Activated naive CD4-positive, alpha-beta T cell treated with anti-CD3 and anti-CD28 coated beads, Interleukin-2, amount 50 U/mL, for 24 hours (primary cell): Measurements from ENCODE around the gene COLGALT1.

Experiments used
- H3K27ac Mint-ChIP-seq: one replicate; pipeline ENCODE4 v1.8.0; 2021; ENCODE audit warnings: mild to moderate bottlenecking, mixed read lengths
- H3K27me3 Mint-ChIP-seq: one replicate; pipeline ENCODE4 v1.8.0; 2021; ENCODE audit warnings: mixed read lengths
- H3K36me3 Mint-ChIP-seq: one replicate; pipeline ENCODE4 v1.8.0; 2021; ENCODE audit warnings: mixed read lengths
- H3K4me1 Mint-ChIP-seq: one replicate; pipeline ENCODE4 v1.8.0; 2021; ENCODE audit warnings: mixed read lengths
- H3K4me3 Mint-ChIP-seq: one replicate; pipeline ENCODE4 v1.8.0; 2021; ENCODE audit warnings: mild to moderate bottlenecking, mixed read lengths
- H3K9me3 Mint-ChIP-seq: one replicate; pipeline ENCODE4 v1.8.0; 2021; ENCODE audit warnings: mixed read lengths

Gene COLGALT1

DNA sequence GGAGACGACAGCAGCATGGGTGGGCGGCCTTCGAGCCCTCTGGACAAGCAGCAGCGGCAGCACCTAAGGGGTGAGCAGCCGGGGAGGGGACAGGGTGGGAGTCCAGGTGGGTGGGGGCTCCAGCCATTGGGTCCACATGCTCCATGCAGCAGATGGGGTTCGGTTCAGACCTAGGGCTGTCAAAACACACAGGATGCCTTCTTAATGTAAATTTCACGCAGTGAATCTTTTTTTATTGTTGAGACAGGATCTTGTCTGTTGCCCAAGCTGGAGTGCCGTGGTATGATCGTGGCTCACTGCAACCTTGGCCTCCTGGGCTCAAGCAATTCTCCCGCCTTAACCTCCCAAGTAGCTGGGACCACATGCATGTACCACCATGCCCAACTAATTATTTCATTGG is 28.1 kb upstream of the COLGALT1 start:
- Mint-ChIP-seq H3K9me3 (peaks cover 5% of the 10 kb centered on the region), H3K27me3 (no peaks in the 10 kb centered on the region), H3K4me1 (peaks cover 19% of the 10 kb centered on the region), H3K36me3 (peaks cover 2% of the 10 kb centered on the region), H3K27ac (no peak overlapping the region), H3K4me3 (no peak overlapping the region)

DNA sequence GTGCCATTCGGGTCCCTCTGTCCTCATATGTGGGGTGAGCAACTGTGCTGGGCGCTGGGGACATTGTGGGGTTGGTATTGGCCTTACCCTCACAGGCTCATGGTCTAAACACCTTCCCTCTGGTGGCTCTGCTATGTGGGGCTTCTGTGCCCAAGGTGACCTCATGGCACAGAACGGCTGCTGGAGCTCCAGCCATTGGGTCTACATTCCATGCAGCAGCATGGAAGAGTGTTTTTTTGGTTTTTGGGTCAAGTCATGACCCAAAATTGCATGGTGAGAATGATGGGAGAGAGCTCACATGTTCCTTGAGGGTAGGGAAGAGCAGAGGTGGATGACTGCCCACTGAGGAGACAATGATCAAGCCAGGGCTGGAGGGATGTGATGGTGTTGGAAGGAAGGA is 26.8 kb upstream of the COLGALT1 start:
- H3K4me1 Mint-ChIP-seq, result peaks cover 6% of the 10 kb centered on the region
- no peaks in the 10 kb centered on the region for H3K27me3 Mint-ChIP-seq
- H3K36me3 Mint-ChIP-seq, result peaks cover 2% of the 10 kb centered on the region
- no peak overlapping the region for H3K4me3 Mint-ChIP-seq
- H3K9me3 Mint-ChIP-seq, result peaks cover 5% of the 10 kb centered on the region
- H3K27ac Mint-ChIP-seq, result peak overlapping the region; percentile 26

DNA sequence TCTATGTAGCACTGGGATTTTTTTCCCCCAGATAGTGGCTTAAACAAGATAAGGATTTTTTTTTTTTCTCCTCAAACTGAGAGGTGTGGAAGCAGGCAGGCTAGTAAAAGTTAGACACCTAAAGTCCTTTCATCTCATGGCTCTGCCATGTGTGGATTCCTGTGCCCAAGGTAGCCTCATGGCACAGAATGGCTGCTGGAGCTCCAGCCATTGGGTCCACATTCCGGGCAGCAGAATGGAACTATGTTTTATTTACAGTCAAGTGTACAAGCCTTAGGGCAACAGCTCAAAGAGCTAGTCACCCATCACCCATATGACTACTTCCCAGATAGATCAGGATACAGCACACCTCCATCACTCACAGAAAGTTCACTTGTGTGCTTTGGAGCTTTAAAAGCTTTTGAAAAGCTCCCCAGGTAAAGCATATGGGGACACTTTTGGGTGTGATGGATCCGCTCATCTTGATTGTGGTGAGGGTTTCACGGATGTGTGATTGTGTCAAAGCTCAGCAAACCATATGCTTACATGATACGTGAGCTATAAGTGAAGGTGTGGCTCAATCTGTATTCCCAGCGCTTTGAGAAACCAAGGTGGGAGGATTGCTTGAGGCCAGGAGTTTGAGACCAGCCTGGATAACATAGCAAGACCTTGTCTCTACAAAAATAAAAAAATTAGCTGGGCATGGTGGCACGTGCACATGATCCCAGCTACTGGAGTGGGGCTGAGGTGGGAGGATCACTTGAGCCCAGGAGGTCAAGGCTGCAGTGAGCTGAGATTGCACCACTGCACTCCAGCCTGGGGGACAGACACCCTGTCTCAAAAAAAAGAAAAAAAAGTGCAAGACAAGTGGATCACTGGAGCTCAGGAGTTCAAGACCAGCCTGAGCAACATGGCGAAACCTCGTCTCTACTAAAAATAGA is 25.9 kb upstream of the COLGALT1 start:
- Mint-ChIP-seq H3K27ac (peak overlapping the region; percentile 26), H3K36me3 (peaks cover 2% of the 10 kb centered on the region), H3K9me3 (peaks cover 5% of the 10 kb centered on the region), H3K27me3 (no peaks in the 10 kb centered on the region), H3K4me1 (no peaks in the 10 kb centered on the region), H3K4me3 (no peak overlapping the region)

DNA sequence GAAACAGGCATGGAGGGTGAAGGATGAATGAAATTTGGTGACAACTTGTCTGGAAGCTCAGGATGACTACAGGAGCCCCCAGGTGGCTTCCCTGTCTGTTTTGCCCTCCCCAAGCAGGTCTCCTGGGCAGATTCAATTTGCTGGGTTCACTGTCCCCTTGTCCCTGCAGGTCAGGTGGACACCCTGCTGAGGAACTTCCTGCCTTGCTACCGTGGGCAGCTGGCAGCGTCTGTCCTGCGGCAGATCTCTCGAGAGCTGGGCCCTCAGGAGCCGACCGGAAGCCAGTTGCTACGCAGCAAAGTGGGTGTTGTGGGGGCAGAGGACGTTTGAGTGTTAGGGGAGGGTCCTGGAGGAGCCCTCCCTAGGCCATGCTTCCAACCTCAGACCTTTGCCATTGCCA is 24.9 kb upstream of the COLGALT1 start:
- Mint-ChIP-seq H3K36me3 (peaks cover 2% of the 10 kb centered on the region), H3K4me1 (no peaks in the 10 kb centered on the region), H3K27ac (no peak overlapping the region), H3K27me3 (no peaks in the 10 kb centered on the region), H3K9me3 (peaks cover 5% of the 10 kb centered on the region), H3K4me3 (no peak overlapping the region)

DNA sequence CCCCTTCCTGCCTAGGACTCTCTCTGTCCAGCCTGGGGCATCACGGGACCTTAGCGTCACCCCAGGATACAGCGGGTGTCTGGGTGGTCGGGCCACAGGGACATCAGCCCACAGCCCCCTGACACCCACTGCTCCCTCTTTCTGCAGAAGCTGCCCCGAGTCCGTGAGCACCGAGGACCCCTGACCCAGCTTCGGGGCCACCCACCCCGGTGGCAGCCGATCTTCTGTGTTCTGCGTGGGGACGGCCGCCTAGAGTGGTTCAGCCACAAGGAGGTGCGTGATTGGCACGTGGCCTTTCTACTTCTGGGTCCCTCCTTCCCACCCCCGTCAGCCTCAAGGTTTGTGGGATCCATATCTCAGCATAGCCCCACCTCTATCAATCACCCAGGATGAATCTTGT is 23.3 kb upstream of the COLGALT1 start:
- Mint-ChIP-seq H3K4me3 (no peak overlapping the region), H3K9me3 (peaks cover 5% of the 10 kb centered on the region), H3K4me1 (no peaks in the 10 kb centered on the region), H3K27me3 (no peaks in the 10 kb centered on the region), H3K27ac (no peak overlapping the region), H3K36me3 (peaks cover 2% of the 10 kb centered on the region)

DNA sequence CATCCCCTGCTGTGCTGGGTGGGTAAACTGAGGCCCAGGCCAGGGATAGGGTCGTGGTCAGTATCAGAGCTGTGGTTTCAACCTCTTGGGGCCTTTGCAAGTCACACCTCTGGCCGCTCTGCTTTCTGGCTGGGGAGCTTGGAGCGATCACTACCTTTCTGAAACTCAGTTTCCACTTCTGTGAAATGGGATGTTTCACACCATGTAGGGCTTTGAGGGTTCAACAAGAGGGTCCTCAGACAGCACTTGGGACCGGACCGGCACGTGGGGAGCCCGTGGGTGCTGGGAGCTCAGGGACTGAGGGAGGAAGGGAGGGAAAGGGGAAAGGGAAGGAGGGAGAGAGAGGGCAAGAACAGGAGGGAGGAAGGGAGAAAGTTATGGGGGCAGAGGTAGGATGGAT is 22.9 kb upstream of the COLGALT1 start:
- Mint-ChIP-seq H3K27me3 (no peaks in the 10 kb centered on the region), H3K9me3 (peaks cover 5% of the 10 kb centered on the region), H3K36me3 (peaks cover 2% of the 10 kb centered on the region), H3K27ac (no peak overlapping the region), H3K4me1 (no peaks in the 10 kb centered on the region), H3K4me3 (no peak overlapping the region)

DNA sequence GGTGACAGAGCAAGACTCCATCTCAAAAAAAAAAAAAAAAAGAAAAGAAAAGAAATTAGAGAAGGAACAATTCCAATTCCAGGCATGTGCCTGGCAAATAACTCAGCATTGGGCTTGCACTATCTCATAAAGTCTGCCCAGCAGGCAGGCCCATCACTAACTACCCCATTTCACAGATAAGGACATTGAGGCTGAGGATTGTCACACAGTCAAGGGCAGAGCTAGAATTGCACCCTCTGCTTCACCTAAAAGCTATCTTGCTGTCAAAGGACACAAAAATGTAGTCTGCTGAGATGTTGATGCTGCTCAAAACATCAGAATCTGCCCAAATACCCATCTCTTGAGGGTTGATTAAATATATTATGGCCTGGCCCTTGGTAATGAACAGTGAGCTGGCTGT is 20.7 kb upstream of the COLGALT1 start:
- H3K27ac Mint-ChIP-seq, result no peak overlapping the region
- H3K9me3 Mint-ChIP-seq, result no peaks in the 10 kb centered on the region
- H3K4me3 Mint-ChIP-seq, result no peak overlapping the region
- H3K4me1 Mint-ChIP-seq, result peaks cover 12% of the 10 kb centered on the region
- H3K27me3 Mint-ChIP-seq, result no peaks in the 10 kb centered on the region
- H3K36me3 Mint-ChIP-seq, result no peaks in the 10 kb centered on the region

DNA sequence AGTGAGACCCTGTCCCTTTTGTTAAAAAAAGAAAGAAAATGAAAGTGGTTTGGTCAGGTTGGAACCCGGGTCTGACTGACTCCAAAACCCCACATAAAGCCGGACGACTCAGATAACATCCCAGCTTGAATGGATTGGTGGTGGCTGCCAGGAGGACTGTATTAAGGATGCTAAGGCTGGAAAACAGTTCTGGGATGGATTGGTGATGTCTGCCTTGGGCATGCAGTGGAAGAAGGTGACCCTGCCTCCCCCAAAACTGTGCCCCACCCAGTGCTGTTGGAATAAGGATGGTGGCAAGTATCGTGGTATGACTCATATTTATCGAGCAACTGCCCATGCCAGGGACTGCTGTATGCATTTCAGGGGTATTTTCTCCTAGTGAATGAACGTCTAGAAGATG is 18.5 kb upstream of the COLGALT1 start:
- no peak overlapping the region for H3K4me3 Mint-ChIP-seq
- no peak overlapping the region for H3K27ac Mint-ChIP-seq
- H3K9me3 Mint-ChIP-seq, result no peaks in the 10 kb centered on the region
- no peaks in the 10 kb centered on the region for H3K27me3 Mint-ChIP-seq
- H3K36me3 Mint-ChIP-seq, result no peaks in the 10 kb centered on the region
- peaks cover 21% of the 10 kb centered on the region for H3K4me1 Mint-ChIP-seq

DNA sequence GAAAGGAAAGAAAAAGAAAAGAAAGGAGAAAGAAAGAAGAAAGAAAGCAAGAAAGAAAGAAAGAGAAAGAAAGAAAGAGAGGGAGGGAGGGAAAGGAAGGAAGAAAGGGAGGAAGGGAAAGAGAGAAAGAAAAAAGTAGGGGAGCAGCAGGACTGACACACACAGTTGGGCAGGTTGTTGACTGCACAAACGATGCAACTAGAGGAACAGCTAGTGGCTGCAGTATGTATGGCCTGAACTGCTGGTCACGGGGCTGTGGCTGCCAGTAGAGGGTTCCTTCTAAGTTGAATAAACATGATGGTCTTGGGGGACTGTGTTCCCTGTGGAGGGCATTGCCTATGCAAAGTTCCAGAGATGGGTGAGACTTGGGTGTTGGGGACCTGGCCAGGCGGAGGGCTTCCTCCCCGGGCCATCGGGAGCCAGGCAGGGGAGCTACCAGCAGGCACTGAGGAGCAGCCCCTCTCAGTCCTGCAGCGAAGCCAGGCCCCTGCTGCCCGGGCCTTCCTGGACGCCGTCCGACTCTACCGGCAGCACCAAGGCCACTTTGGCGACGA is 16.7 kb upstream of the COLGALT1 start:
- Mint-ChIP-seq H3K9me3 (no peaks in the 10 kb centered on the region), H3K36me3 (no peaks in the 10 kb centered on the region), H3K27ac (no peak overlapping the region), H3K4me1 (peaks cover 21% of the 10 kb centered on the region), H3K27me3 (no peaks in the 10 kb centered on the region), H3K4me3 (peak overlapping the region; percentile 83)

DNA sequence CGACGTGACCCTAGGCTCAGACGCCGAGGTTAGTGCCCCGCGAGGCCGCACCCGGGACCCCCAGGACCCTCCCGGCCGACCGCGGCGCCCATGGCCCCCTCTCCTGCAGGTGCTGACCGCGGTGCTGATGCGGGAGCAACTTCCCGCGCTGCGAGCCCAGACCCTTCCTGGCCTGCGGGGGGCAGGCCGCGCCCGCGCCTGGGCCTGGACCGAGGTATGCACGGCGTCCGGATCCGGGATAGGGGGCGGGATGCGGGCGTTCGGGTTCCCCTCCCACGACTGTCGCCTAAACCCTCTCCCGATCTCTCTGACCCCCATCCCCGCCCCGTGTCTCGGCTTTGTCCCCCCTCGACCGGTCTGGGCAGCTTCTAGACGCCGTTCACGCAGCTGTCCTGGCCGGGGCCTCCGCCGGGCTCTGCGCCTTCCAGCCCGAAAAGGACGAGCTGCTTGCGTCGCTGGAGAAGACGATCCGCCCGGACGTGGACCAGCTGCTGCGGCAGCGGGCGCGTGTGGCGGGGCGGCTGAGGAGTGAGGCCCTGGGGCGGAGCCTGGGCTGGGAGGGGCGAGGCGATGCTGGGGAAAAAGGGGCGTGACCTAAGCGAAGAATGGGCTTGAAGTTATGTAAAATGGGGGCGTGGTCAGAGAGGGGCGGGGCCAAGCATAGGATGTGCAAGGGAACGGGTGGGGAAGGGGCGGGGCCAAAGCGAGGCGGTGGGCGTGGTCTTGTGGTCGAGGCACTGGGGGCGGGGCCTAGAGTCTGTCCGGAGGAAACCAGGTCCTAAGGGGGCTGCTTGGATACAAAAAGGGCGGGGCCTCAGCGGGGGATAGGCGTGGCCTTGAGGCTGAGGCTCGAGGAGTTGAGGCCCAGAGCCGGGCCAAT is 16.0 kb upstream of the COLGALT1 start:
- H3K9me3 Mint-ChIP-seq, result no peaks in the 10 kb centered on the region
- H3K4me1 Mint-ChIP-seq, result peaks cover 21% of the 10 kb centered on the region
- H3K4me3 Mint-ChIP-seq, result peak overlapping the region; percentile 88
- no peak overlapping the region for H3K27ac Mint-ChIP-seq
- no peaks in the 10 kb centered on the region for H3K27me3 Mint-ChIP-seq
- no peaks in the 10 kb centered on the region for H3K36me3 Mint-ChIP-seq

DNA sequence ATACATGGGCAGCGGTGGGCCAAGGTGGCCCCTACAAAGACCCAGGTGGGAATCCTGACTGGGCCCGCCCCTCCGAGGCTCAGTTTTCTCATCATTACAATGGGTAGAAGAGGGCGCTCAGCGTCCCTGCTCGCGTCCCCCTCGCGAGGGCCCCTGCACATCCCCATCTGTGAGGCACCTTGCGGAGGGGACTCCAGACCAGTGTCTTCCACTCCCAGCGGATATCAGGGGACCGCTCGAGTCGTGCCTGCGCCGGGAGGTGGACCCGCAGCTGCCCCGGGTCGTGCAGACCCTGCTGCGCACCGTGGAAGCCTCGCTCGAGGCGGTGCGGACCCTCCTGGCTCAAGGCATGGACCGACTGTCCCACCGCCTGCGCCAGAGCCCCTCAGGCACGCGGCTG is 15.3 kb upstream of the COLGALT1 start:
- H3K4me1 Mint-ChIP-seq, result peaks cover 21% of the 10 kb centered on the region
- no peaks in the 10 kb centered on the region for H3K9me3 Mint-ChIP-seq
- no peak overlapping the region for H3K27ac Mint-ChIP-seq
- no peaks in the 10 kb centered on the region for H3K27me3 Mint-ChIP-seq
- no peaks in the 10 kb centered on the region for H3K36me3 Mint-ChIP-seq
- no peak overlapping the region for H3K4me3 Mint-ChIP-seq

DNA sequence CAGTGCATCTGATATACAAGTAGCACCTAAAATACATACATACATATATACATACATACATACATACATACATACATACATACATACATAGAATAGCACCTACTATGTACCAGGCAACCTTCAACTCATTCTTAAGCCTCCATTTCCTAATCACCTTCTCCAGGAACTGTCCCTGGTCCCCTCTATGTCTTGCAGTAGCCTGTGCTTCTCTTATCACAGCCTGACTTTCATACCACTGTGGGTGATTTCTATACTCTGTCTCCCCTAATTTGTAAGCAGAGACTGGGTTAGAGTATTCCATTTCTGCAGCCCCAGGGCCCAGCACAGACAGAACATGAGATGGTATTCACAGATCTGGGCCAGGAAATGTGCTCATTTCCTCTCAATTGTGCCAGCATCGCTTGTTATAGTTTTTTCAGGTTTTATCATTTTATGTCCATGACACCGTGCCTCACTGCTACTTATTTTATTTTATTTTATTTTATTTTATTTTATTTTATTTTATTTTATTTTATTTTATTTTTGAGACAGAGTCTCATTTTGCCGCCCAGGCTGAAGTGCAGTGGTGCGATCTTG is 14.2 kb upstream of the COLGALT1 start:
- H3K4me1 Mint-ChIP-seq, result peaks cover 21% of the 10 kb centered on the region
- H3K4me3 Mint-ChIP-seq, result no peak overlapping the region
- H3K27ac Mint-ChIP-seq, result no peak overlapping the region
- no peaks in the 10 kb centered on the region for H3K36me3 Mint-ChIP-seq
- H3K27me3 Mint-ChIP-seq, result no peaks in the 10 kb centered on the region
- H3K9me3 Mint-ChIP-seq, result no peaks in the 10 kb centered on the region

DNA sequence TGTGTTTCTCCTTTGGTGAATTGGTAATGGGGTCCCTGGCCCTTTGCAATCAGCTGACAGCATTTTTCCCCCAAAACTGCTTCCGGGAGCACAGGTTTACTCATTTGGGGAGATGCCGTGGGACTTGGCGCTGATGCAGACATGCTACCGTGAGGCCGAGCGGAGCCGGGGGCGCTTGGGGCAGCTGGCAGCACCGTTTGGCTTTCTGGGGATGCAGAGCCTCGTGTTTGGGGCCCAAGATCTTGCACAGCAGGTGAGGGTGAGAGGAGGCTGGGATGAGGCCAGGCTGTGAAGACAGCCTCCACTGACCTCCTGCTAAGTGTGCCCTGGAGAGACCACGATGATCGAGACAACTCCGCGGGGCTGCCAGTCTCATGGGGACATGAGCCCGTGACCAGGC is 13.4 kb upstream of the COLGALT1 start:
- Mint-ChIP-seq H3K9me3 (no peaks in the 10 kb centered on the region), H3K4me3 (no peak overlapping the region), H3K4me1 (peaks cover 21% of the 10 kb centered on the region), H3K27ac (no peak overlapping the region), H3K27me3 (no peaks in the 10 kb centered on the region), H3K36me3 (no peaks in the 10 kb centered on the region)

DNA sequence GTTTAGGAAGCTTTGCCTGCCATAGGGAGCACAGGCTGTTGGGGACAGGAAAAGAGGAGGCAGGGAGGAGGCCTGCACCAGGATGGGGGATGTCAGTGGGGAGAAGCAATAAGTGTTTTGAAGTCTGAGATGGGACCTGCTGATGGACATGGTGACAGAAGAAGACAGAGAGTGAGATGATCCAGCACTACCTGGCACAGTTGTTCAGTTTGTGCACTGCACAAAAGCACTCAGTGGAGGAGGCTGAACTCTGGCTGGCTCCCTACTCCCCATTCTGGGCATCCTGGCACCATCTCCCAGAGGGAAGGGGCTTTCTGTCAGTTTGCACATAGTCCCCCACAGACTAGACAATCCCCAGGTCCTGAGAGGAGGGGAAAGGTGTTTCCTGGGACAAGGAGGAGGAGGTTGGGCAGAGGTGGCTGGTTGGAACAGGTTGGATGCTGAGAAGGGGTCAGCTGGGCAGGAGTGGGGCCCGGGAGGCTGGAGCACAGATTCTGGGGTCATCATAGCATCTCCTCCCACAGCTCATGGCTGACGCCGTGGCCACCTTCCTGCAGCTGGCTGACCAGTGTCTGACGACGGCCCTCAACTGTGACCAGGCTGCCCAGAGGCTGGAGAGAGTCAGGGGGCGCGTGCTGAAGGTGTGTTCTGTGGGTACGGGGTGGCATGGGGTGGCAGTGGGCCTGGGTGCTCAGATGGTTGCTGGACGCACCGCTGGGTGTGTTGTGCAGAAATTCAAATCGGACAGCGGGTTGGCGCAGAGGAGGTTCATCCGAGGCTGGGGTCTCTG is 12.5 kb upstream of the COLGALT1 start:
- Mint-ChIP-seq H3K4me3 (no peak overlapping the region), H3K27ac (no peak overlapping the region), H3K4me1 (peaks cover 21% of the 10 kb centered on the region), H3K9me3 (no peaks in the 10 kb centered on the region), H3K36me3 (no peaks in the 10 kb centered on the region), H3K27me3 (no peaks in the 10 kb centered on the region)

DNA sequence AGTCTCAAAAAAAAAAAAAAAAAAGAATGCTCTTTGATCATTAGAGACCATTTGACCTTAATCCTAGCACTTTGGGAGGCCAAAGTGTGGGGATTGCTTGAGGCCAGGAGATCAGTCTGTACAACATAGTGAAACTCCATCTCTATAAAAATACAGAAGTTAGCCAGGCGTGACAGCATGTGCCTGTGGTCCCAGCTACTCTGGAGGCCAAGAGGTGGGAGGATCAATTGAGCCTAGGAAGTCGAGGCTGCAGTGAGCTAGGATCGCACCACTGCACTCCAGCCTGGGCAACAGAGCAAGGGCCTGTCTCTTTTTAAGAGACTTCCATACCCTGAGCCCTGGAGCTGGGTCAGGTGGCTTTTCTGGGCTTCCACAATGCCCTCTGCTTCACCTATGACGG is 11.5 kb upstream of the COLGALT1 start:
- Mint-ChIP-seq H3K27me3 (no peaks in the 10 kb centered on the region), H3K4me1 (peaks cover 13% of the 10 kb centered on the region), H3K9me3 (no peaks in the 10 kb centered on the region), H3K36me3 (no peaks in the 10 kb centered on the region), H3K27ac (no peak overlapping the region), H3K4me3 (no peak overlapping the region)
